Brain microvascular endothelial cell (primary cell): ENCODE measurements around the gene PCBP3.

Experiments used
- DNase-seq: peaks from one replicate; pipeline ENCODE4 v3.0.0-alpha.2; 2020
- H3K27ac ChIP-seq: fragments of 250-450 bp; sonication (Bioruptor Pico); 2 replicates; pipeline ENCODE4 v1.5.1; 2020; ENCODE audit warnings: mild to moderate bottlenecking, moderate library complexity
- H3K27me3 ChIP-seq: fragments of 250-450 bp; sonication (Bioruptor Pico); replicated peaks from 2 replicates; pipeline ENCODE4 v1.5.1; 2020; ENCODE audit warnings: mild to moderate bottlenecking
- H3K36me3 ChIP-seq: fragments of 250-450 bp; sonication (Bioruptor Pico); replicated peaks from 2 replicates; pipeline ENCODE4 v1.5.1; 2020; ENCODE audit warnings: mild to moderate bottlenecking
- H3K4me3 ChIP-seq: 2 replicates; pipeline ENCODE4 v1.5.1; 2011; ENCODE audit warnings: low read depth, mild to moderate bottlenecking, control low read depth, low read length, moderate library complexity
- CTCF ChIP-seq: IDR thresholded peaks from 2 replicates; pipeline ENCODE4 v1.5.1; 2011; ENCODE audit warnings: low read depth, mild to moderate bottlenecking, moderate library complexity, low read length, control low read depth, inconsistent platforms; ENCODE audit errors: missing control alignments
- in situ Hi-C: cut with HindIII; loops from 2 replicates; pipeline ENCODE4 v1.10.0; 2017; ENCODE audit warnings: low sequenced_read_pairs, low pct_ligation_motif_present

Gene PCBP3

GRCh38 chr21:45944601-45945000 is 301.1 kb downstream of the PCBP3 start:
- TF ChIP-seq CTCF = no peak
- Histone ChIP-seq H3K36me3 (no peaks in the 10 kb centered on the region), H3K27me3 (no peaks in the 10 kb centered on the region), H3K4me3 (no peak overlapping the region), H3K27ac (no peak overlapping the region)
- no peak for DNase-seq
- in situ Hi-C loops = no loop called here

GRCh38 chr21:45945066-45945867 is 301.7 kb downstream of the PCBP3 start:
- no peak for DNase-seq
- in situ Hi-C loops = no loop called here
- no peaks in the 10 kb centered on the region for H3K36me3 ChIP-seq
- no peak overlapping the region for H3K27ac ChIP-seq
- H3K4me3 ChIP-seq = no peak overlapping the region
- no peak for TF ChIP-seq CTCF
- no peaks in the 10 kb centered on the region for H3K27me3 ChIP-seq

GRCh38 chr21:45945868-45946210 is 302.3 kb downstream of the PCBP3 start:
- Histone ChIP-seq H3K27ac (no peak overlapping the region), H3K36me3 (no peaks in the 10 kb centered on the region), H3K4me3 (no peak overlapping the region), H3K27me3 (no peaks in the 10 kb centered on the region)
- no peak for DNase-seq
- in situ Hi-C loops = no loop called here
- TF ChIP-seq CTCF = no peak

GRCh38 chr21:45947296-45947695 is 303.8 kb downstream of the PCBP3 start:
- H3K27ac ChIP-seq = no peak overlapping the region
- in situ Hi-C loops = no loop called here
- DNase-seq = no peak
- H3K27me3 ChIP-seq = no peaks in the 10 kb centered on the region
- TF ChIP-seq CTCF = no peak
- no peak overlapping the region for H3K4me3 ChIP-seq
- no peaks in the 10 kb centered on the region for H3K36me3 ChIP-seq

- DNase-seq = no peak
- H3K36me3 ChIP-seq = no peaks in the 10 kb centered on the region
- no peak for TF ChIP-seq CTCF
- no peak overlapping the region for H3K27ac ChIP-seq
- no peak overlapping the region for H3K4me3 ChIP-seq
- in situ Hi-C loops = no loop called here
- no peaks in the 10 kb centered on the region for H3K27me3 ChIP-seq
Observed at GRCh38 chr21:45947716-45948255, 304.3 kb downstream of the PCBP3 start.
